WTC11 (cell line): ENCODE measurements around the gene SSNA1. TPM values are rescaled to one million over a fixed set of nuclear protein-coding genes. Genes with fewer than 3 reads are reported as not detected.
A peak's percentile ranks its signal among the peaks of the same experiment; 100 is the strongest.

Experiments used
- ATAC-seq: fragments of 200-7000 bp; cut with Tn5 transposase; 2 replicates; pipeline ENCODE4 v1.10.0; 2021; ENCODE audit warnings: mild to moderate bottlenecking, moderate library complexity
- CTCF ChIA-PET: fragments of 300-600 bp; sonication (Branson Sonifier 250); formaldehyde crosslinking; loops from one replicate; lab custom pipeline; 2021; ENCODE audit warnings: antibody characterized with exemption; lab: Charles Lee
- POLR2A ChIA-PET: fragments of 350-600 bp; sonication (Branson Sonifier 250); formaldehyde crosslinking; loops from one replicate; lab custom pipeline; 2021; ENCODE audit warnings: antibody characterized with exemption; lab: Charles Lee
- DNase-seq: peaks from one replicate; pipeline ENCODE4 v3.0.0; 2021; ENCODE audit warnings: low spot score
- H3K27ac Mint-ChIP-seq: 2 replicates; pipeline ENCODE4 v1.8.0; 2021; ENCODE audit warnings: mixed read lengths
- H3K27me3 Mint-ChIP-seq: 2 replicates; pipeline ENCODE4 v1.8.0; 2021; ENCODE audit warnings: low read depth, mild to moderate bottlenecking, moderate library complexity, mixed read lengths
- H3K36me3 Mint-ChIP-seq: 2 replicates; pipeline ENCODE4 v1.8.0; 2021; ENCODE audit warnings: mixed read lengths
- H3K4me1 Mint-ChIP-seq: 2 replicates; pipeline ENCODE4 v1.8.0; 2022; ENCODE audit warnings: mixed read lengths
- H3K4me3 Mint-ChIP-seq: 2 replicates; pipeline ENCODE4 v1.8.0; 2021; ENCODE audit warnings: mild to moderate bottlenecking, moderate library complexity, mixed read lengths
- H3K9me3 Mint-ChIP-seq: 2 replicates; pipeline ENCODE4 v1.8.0; 2021; ENCODE audit warnings: mixed read lengths
- CREM ChIP-seq: sonication (generic); formaldehyde crosslinking; IDR thresholded peaks from 2 replicates; pipeline ENCODE4 v1.8.1; 2022; ENCODE audit warnings: mild to moderate bottlenecking, missing genetic modification reagents, moderate library complexity
- E2F4 ChIP-seq: sonication (generic); formaldehyde crosslinking; IDR thresholded peaks from 2 replicates; pipeline ENCODE4 v1.8.1; 2022; ENCODE audit warnings: low read depth, mild to moderate bottlenecking, moderate library complexity, missing genetic modification reagents, borderline replicate concordance
- HMGXB4 ChIP-seq: sonication (generic); formaldehyde crosslinking; IDR thresholded peaks from 2 replicates; pipeline ENCODE4 v1.8.1; 2023; ENCODE audit warnings: mild to moderate bottlenecking, moderate library complexity, missing genetic modification reagents
- JAZF1 ChIP-seq: fragments of 250-450 bp; sonication (Bioruptor Pico); IDR thresholded peaks from 2 replicates; pipeline ENCODE4 v1.9.0; 2021; ENCODE audit warnings: moderate library complexity, mild to moderate bottlenecking, inconsistent platforms
- KAT7 ChIP-seq: sonication (generic); formaldehyde crosslinking; IDR thresholded peaks from 2 replicates; pipeline ENCODE4 v1.8.1; 2023; ENCODE audit warnings: missing genetic modification reagents, mild to moderate bottlenecking, borderline replicate concordance
- NFE2L1 ChIP-seq: sonication (generic); formaldehyde crosslinking; IDR thresholded peaks from 2 replicates; pipeline ENCODE4 v1.8.1; 2023; ENCODE audit warnings: missing genetic modification reagents
- NR3C1 ChIP-seq: sonication (generic); formaldehyde crosslinking; conservative IDR thresholded peaks from 2 replicates; pipeline ENCODE4 v1.8.1; 2023; ENCODE audit warnings: low read depth, mild to moderate bottlenecking, missing genetic modification reagents
- OVOL2 ChIP-seq: fragments of 250-450 bp; sonication (Bioruptor Pico); IDR thresholded peaks from 2 replicates; pipeline ENCODE4 v1.9.0; 2021; ENCODE audit warnings: mild to moderate bottlenecking, borderline replicate concordance
- SMAD4 ChIP-seq: sonication (generic); formaldehyde crosslinking; IDR thresholded peaks from 2 replicates; pipeline ENCODE4 v1.8.0; 2022; ENCODE audit warnings: mild to moderate bottlenecking, missing genetic modification reagents
- SP1 ChIP-seq: sonication (generic); formaldehyde crosslinking; conservative IDR thresholded peaks from 2 replicates; pipeline ENCODE4 v1.8.1; 2022; ENCODE audit warnings: missing genetic modification reagents
- TCF7 ChIP-seq: sonication (generic); formaldehyde crosslinking; IDR thresholded peaks from 2 replicates; pipeline ENCODE4 v1.8.0; 2022; ENCODE audit warnings: mild to moderate bottlenecking, low read depth, missing genetic modification reagents, moderate library complexity
- ZNF532 ChIP-seq: fragments of 250-450 bp; sonication (Bioruptor Pico); IDR thresholded peaks from 2 replicates; pipeline ENCODE4 v1.9.0; 2021; ENCODE audit warnings: mild to moderate bottlenecking, borderline replicate concordance
- ZNF671 ChIP-seq: fragments of 250-450 bp; sonication (Bioruptor Pico); IDR thresholded peaks from 2 replicates; pipeline ENCODE4 v1.8.0; 2021; ENCODE audit warnings: mild to moderate bottlenecking
- total RNA-seq: library from RNA; stranded (reverse); gene quantifications from 3 replicates; pipeline ENCODE4 v1.2.3, GENCODE V29; 2021
- TF ChIP-seq, protein P1 (sequence below): sonication (generic); formaldehyde crosslinking; IDR thresholded peaks from 2 replicates; pipeline ENCODE4 v1.8.1; 2023; ENCODE audit warnings: mild to moderate bottlenecking, missing genetic modification reagents
- TF ChIP-seq, protein P2 (sequence below): sonication (generic); formaldehyde crosslinking; IDR thresholded peaks from 2 replicates; pipeline ENCODE4 v1.8.0; 2022; ENCODE audit warnings: missing genetic modification reagents
- TF ChIP-seq, protein P3 (sequence below): fragments of 250-450 bp; sonication (Bioruptor Pico); IDR thresholded peaks from 2 replicates; pipeline ENCODE4 v1.8.0; 2021; ENCODE audit warnings: mild to moderate bottlenecking
- TF ChIP-seq, protein P4 (sequence below): sonication (generic); formaldehyde crosslinking; IDR thresholded peaks from 2 replicates; pipeline ENCODE4 v1.8.1; 2022; ENCODE audit warnings: mild to moderate bottlenecking, moderate library complexity, missing genetic modification reagents

SSNA1 gene
- total RNA-seq, 1 experiment from 2014 or later: 102 TPM

DNA sequence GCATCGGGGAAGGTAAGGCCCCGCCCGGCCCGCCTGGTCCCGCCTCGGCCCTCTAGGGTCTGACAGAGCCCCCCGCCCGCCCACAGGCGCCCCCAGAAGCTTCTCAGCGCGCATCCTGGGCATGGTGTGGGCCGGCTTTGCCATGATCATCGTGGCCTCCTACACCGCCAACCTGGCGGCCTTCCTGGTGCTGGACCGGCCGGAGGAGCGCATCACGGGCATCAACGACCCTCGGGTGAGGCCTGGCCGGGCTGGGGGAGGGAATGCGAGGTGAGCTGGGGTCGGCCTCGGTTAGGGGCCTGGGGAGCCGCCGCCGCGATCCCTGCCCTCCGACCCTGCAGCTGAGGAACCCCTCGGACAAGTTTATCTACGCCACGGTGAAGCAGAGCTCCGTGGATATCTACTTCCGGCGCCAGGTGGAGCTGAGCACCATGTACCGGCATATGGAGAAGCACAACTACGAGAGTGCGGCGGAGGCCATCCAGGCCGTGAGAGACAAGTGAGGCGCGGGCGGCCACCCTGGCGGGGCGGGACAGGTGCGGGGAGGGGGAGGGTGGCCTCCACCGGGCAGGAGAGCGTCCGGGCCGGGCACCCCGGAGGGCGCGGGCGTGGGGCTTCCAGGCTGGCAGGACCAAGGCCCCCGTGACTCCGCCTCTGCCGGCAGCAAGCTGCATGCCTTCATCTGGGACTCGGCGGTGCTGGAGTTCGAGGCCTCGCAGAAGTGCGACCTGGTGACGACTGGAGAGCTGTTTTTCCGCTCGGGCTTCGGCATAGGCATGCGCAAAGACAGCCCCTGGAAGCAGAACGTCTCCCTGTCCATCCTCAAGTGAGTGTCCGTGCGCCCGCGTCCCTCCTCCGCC is 25.7 kb upstream of the SSNA1 start (continued):
- no peak for TF ChIP-seq ZNF532
- no peak for TF ChIP-seq OVOL2
- no peak for TF ChIP-seq TCF7 (CRISPR knock-in tag)
- TF ChIP-seq, protein P1, sequence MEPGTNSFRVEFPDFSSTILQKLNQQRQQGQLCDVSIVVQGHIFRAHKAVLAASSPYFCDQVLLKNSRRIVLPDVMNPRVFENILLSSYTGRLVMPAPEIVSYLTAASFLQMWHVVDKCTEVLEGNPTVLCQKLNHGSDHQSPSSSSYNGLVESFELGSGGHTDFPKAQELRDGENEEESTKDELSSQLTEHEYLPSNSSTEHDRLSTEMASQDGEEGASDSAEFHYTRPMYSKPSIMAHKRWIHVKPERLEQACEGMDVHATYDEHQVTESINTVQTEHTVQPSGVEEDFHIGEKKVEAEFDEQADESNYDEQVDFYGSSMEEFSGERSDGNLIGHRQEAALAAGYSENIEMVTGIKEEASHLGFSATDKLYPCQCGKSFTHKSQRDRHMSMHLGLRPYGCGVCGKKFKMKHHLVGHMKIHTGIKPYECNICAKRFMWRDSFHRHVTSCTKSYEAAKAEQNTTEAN (CRISPR knock-in tag): no peak
- no peak for TF ChIP-seq SMAD4 (CRISPR knock-in tag)
- no peak for TF ChIP-seq NR3C1
- no peak for TF ChIP-seq NFE2L1 (CRISPR knock-in tag)
- TF ChIP-seq CREM (CRISPR knock-in tag): no peak

- peak overlapping the region; percentile 62 for H3K4me3 Mint-ChIP-seq
- ATAC-seq (peak; percentile 1; the same call in 1 of the 2 replicates), DNase-seq (peak; percentile 57)
- no peaks in the 10 kb centered on the region for H3K36me3 Mint-ChIP-seq
- H3K27ac Mint-ChIP-seq: no peak overlapping the region
- no peaks in the 10 kb centered on the region for H3K4me1 Mint-ChIP-seq
- ChIA-PET CTCF (interaction anchor here (0.7 to 3.7 kb wide), 18 partner anchors 12 to 400 kb away, joined by 3 to 40 read pairs (median 4); partner anchors contain the start of genes CYSRT1, NPDC1, RNF208 and RNF224), POLR2A (interaction anchor here (0.8 kb wide), 1 partner anchor 77 kb away, joined by 3 read pairs; the partner anchor contains the start of gene TUBB4B)
- no peaks in the 10 kb centered on the region for H3K9me3 Mint-ChIP-seq
- TF ChIP-seq, protein P2, sequence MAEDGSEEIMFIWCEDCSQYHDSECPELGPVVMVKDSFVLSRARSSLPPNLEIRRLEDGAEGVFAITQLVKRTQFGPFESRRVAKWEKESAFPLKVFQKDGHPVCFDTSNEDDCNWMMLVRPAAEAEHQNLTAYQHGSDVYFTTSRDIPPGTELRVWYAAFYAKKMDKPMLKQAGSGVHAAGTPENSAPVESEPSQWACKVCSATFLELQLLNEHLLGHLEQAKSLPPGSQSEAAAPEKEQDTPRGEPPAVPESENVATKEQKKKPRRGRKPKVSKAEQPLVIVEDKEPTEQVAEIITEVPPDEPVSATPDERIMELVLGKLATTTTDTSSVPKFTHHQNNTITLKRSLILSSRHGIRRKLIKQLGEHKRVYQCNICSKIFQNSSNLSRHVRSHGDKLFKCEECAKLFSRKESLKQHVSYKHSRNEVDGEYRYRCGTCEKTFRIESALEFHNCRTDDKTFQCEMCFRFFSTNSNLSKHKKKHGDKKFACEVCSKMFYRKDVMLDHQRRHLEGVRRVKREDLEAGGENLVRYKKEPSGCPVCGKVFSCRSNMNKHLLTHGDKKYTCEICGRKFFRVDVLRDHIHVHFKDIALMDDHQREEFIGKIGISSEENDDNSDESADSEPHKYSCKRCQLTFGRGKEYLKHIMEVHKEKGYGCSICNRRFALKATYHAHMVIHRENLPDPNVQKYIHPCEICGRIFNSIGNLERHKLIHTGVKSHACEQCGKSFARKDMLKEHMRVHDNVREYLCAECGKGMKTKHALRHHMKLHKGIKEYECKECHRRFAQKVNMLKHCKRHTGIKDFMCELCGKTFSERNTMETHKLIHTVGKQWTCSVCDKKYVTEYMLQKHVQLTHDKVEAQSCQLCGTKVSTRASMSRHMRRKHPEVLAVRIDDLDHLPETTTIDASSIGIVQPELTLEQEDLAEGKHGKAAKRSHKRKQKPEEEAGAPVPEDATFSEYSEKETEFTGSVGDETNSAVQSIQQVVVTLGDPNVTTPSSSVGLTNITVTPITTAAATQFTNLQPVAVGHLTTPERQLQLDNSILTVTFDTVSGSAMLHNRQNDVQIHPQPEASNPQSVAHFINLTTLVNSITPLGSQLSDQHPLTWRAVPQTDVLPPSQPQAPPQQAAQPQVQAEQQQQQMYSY: peak; percentile 93
- TF ChIP-seq KAT7 (CRISPR knock-in tag): no peak
- TF ChIP-seq, all 79 proteins: peak for 1
- H3K27me3 Mint-ChIP-seq: peaks cover 84% of the 10 kb centered on the region
Observed at GRCh38 chr9:137163365-137163715, 25.1 kb upstream of the SSNA1 start.

GRCh38 chr9:137163805-137164204 is 24.7 kb upstream of the SSNA1 start:
- ChIA-PET CTCF (interaction anchor here (0.7 to 3.7 kb wide), 4 partner anchors 12 to 245 kb away, joined by 3 to 40 read pairs (median 12); no protein-coding TSS in a partner anchor), POLR2A (no interaction called here)
- no peak for ATAC-seq
- H3K36me3 Mint-ChIP-seq: no peaks in the 10 kb centered on the region
- peaks cover 83% of the 10 kb centered on the region for H3K27me3 Mint-ChIP-seq
- no peaks in the 10 kb centered on the region for H3K4me1 Mint-ChIP-seq
- H3K4me3 Mint-ChIP-seq: peak overlapping the region; percentile 62
- H3K27ac Mint-ChIP-seq: no peak overlapping the region
- TF ChIP-seq HMGXB4 (CRISPR knock-in tag) (no peak), JAZF1 (no peak), SP1 (no peak), E2F4 (CRISPR knock-in tag) (no peak), ZNF671 (CRISPR knock-in tag) (no peak), NFE2L1 (CRISPR knock-in tag) (no peak)
- TF ChIP-seq, protein P3, sequence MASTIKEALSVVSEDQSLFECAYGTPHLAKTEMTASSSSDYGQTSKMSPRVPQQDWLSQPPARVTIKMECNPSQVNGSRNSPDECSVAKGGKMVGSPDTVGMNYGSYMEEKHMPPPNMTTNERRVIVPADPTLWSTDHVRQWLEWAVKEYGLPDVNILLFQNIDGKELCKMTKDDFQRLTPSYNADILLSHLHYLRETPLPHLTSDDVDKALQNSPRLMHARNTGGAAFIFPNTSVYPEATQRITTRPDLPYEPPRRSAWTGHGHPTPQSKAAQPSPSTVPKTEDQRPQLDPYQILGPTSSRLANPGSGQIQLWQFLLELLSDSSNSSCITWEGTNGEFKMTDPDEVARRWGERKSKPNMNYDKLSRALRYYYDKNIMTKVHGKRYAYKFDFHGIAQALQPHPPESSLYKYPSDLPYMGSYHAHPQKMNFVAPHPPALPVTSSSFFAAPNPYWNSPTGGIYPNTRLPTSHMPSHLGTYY: no peak
- TF ChIP-seq, protein P4, sequence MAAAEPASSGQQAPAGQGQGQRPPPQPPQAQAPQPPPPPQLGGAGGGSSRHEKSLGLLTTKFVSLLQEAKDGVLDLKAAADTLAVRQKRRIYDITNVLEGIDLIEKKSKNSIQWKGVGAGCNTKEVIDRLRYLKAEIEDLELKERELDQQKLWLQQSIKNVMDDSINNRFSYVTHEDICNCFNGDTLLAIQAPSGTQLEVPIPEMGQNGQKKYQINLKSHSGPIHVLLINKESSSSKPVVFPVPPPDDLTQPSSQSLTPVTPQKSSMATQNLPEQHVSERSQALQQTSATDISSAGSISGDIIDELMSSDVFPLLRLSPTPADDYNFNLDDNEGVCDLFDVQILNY: no peak
- no peak for DNase-seq
- no peaks in the 10 kb centered on the region for H3K9me3 Mint-ChIP-seq
